Stimulated activated naive CD4-positive, alpha-beta T cell treated with Interleukin-2 at 50 U/mL for 16 hours (primary cell): Measurements from ENCODE around the gene HYLS1.
"Not testable (repeated sequence)": the region's sequence is repeated elsewhere in the genome, so short reads cannot be mapped to it uniquely, and the experiment has no call there.

Experiments
- DNase-seq: peaks from one replicate; lab custom pipeline; 2025; lab: John Stamatoyannopoulos, UW

The HYLS1 gene, protein sequence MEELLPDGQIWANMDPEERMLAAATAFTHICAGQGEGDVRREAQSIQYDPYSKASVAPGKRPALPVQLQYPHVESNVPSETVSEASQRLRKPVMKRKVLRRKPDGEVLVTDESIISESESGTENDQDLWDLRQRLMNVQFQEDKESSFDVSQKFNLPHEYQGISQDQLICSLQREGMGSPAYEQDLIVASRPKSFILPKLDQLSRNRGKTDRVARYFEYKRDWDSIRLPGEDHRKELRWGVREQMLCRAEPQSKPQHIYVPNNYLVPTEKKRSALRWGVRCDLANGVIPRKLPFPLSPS

DNA sequence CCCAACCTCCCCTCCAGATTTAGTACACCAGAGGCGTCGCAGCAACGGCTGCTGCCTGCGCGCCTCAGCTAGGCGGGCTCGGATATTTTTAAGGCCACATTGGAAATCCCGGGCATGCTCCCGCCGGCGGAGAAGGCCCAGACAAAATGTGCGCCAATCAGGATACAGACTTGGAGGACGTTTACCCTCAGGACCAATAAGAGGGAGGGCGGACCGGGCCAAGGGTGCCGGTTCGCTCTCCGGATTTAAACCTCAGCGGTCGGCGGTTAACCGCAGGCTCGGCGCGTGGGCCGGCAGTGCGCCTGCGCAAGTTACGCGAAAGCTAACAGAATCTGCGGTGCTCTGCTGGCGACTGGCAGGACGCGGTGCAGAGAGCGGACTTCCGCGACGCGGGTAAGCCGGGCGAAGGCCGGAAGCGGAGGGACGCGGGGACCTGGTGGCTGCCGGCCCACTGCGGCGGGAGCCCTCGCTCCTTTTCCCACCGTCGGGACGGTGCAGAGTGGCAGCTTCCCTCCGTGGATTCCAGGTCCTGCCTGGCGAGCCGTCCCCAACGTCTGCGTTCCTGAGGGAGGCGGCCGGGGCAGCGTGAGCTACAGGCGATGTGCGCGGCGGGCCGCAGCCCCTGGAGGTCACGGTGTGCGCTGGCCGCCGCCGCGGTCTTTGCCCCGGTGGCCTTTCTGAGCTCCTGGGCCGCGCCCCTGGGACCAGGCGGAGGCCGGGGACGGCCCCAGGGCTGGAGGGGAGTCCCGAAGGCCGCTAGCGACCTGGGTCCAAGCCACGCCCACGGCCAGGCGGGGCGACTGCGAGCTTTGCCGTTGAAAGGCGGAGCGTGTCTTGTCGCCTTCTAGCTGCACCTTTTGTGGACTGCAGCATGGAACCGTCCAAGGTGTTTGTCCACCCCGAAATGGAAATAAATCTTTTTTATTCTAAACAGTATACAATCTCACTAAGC lies at the start of gene HYLS1:
TSS of gene HYLS1 (plus strand) at position 296 of the 952 bp plus-strand sequence. CDS start 11,701 bp downstream, outside the sequence.
- DNase-seq, result peak; percentile 94

DNA sequence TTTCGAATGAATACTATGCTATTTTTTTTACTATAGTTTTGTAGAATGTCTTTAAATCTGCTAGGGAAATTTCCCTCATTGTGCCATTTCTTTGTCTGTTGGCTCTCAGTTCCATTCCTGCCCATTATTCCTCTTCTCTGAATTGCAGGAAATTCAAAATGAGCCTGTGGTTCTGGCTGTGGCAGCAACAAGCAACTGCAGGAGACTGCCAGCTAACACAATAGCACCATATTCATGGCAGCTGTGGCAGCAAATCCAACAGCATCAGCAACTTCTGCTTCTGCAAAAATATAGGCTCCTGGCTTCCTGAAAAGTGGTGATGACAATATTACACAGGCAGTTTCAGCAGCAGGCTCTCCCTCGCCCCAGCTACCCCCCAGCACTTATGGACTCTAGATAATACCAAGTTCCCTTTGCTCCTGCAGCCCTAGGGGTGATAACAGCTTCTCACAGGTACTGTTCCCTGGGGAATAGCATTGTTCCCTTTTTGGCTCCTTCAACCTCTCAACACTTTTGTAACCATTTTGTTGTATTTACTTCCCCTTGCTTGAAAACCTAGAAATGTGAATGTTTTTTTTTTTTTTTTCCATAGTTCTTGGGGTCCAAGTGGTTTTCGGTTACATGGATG lies 45.0 kb upstream of the HYLS1 start:
- DNase-seq, result no peak

DNA sequence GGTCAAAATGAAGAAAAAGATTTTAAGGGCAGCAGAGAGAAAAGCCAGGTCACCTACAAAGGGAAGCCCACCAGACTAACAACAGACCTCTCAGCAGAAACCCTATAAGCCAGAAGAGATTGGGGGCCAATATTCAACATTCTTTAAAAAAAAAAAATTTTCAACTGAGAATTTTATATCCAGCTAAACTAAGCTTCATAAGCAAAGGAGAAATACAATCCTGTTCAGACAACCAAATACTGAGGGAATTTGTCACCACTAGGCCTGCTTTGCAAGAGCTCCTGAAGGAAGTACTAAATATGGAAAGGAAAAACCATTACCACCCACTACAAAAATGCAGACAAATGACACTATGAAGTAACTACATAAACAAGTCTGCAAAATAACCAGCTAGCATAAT lies 41.3 kb upstream of the HYLS1 start:
- no peak for DNase-seq

DNA sequence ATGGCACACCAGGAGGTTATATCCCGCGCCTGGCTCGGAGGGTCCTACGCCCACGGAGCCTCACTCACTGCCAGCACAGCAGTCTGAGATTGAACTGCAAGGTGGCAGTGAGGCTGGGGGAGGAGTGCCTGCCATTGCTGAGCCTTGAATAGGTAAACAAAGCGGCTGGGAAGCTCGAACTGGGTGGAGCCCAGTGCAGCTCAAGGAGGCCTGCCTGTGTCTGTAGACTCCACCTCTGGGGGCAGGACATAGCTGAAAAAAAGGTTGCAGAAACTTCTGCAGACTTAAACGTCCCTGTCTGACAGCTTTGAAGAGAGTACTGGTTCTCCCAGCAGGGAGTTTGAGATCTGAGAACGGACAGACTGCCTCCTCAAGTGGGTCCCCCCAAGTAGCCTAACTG lies 29.8 kb upstream of the HYLS1 start:
- not testable (repeated sequence) for DNase-seq

DNA sequence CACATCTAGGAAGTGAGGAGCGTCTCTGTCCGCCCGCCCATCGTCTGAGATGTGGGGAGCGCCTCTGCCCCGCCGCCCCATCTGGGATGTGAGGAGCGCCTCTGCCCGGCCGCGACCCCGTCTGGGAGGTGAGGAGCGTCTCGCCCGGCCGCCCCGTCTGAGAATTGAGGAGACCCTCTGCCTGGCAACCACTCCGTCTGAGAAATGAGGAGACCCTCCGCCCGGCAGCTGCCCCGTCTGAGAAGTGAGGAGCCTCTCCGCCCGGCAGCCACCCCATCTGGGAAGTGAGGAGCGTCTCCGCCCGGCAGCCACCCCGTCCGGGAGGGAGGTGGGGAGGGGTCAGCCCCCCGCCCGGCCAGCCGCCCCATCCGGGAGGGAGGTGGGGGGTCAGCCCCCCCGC lies 24.7 kb upstream of the HYLS1 start:
- DNase-seq, result not testable (repeated sequence)

DNA sequence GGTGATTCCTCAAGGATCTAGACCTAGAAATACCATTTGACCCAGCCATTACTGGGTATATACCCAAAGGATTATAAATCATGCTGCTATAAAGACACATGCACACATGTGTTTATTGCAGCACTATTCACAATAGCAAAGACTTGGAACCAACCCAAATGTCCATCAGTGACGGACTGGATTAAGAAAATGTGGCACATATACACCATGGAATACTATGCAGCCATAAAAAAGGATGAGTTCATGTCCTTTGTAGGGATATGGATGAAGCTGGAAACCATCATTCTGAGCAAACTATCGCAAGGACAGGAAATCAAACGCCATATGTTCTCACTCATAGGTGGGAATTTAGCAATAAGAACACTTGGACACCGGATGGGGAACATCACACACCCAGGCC lies 22.1 kb upstream of the HYLS1 start:
- not testable (repeated sequence) for DNase-seq

GRCh38 chr11:125869521-125869920 lies 17.9 kb upstream of the HYLS1 start:
- no peak for DNase-seq

- DNase-seq, result no peak
Measured at GRCh38 chr11:125871391-125872137, 15.9 kb upstream of the HYLS1 start.

- DNase-seq, result no peak
Measured at GRCh38 chr11:125872138-125872491, 15.4 kb upstream of the HYLS1 start.

DNA sequence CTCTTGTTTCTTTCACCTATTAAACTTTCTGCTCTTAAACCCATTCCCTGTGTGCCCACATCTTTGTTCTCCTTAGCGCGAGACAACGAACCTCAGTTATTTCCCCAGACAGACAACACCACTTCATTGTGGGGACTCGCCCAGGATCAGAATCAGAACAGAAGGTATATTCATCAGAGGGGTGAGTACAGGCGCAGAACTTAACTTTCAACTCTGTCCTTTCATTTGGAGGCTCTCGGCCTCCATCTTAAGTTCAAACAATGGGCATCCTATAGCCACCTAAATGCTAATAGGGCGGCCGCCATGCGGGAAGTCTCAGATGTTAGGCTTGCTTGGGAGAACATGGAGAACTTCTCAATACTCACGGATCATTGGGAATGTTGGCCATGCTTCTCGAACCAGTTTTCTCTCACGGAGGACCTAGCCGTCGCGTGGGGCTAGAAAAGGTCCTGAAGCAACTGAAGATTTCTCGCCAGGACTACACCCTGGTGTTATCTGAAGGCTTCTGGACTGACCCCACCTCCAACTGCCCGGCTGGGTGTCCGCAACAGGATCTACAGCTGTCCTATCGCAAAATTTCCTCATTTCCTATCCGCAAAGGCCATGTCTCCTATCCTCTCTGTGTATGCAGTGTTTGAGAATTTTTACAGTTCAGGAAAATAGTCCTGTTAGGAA lies 13.4 kb upstream of the HYLS1 start:
- no peak for DNase-seq

DNA sequence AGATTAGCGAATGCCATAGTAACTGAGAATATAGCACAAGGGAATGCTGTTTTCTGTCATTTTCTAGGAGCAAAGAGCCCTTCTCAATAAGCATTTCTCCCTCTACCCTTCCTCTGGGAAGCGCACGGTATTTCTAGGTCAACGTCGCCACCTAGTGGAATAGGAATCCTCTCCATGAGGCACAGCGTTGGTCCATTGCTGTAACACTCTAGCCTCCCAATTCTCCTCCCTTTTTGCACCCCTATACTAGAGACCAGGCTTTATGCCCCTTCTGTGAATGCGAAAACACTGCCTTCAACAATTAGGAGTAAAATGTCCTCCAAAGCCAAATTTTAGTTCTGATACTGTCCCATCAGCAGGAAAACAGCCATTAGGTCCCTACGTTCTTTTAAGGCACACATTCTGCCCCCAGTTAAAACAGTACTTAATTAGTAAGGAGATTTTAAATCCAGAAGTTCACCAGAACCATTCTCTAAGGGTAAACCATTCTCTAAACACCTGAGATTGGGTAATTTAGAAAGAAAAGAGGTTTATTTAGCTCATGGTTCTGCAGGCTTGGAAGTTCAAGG lies 12.8 kb upstream of the HYLS1 start:
- DNase-seq, result peak; percentile 26

DNA sequence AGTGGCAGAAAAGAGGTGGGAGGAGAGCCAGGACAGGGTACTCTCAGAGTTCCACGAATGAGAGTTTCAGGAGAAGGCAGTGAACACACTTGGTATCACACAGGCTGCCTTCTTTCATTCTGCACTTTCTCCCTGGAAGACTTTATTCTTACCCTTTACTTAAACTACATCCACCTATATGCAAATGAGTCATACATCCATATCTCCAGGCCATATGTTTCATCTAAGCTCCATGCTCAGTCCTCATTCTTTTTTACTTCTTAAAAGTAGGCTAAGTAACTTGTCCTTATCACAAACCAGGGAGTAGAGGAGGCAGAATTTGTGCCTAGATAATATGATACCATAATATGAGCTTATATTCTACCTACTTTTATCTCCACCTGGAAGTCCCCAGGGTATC lies 6.2 kb upstream of the HYLS1 start:
- no peak for DNase-seq

GRCh38 chr11:125883375-125883774 lies 4.1 kb upstream of the HYLS1 start:
- no peak for DNase-seq

DNA sequence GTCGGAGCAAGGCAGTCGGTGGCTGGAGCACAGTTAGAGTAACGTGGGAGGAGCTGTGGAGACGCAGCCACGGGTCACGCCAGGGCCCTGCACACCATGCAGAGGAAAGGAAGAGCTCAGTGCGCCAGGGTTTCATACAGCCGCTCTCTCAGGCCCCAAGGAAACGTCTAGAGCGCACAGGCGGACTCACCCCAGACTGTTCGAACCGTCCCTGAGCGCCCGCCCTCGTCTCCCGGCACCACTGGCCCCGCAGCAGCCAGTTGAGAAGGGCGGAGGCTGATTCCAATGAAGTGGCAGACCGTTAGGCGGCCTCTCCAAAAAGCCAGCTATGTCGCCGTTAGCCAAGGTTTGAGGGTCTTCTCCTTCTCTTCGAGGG lies 483 bp upstream of the HYLS1 start:
- peak; percentile 61 for DNase-seq

DNA sequence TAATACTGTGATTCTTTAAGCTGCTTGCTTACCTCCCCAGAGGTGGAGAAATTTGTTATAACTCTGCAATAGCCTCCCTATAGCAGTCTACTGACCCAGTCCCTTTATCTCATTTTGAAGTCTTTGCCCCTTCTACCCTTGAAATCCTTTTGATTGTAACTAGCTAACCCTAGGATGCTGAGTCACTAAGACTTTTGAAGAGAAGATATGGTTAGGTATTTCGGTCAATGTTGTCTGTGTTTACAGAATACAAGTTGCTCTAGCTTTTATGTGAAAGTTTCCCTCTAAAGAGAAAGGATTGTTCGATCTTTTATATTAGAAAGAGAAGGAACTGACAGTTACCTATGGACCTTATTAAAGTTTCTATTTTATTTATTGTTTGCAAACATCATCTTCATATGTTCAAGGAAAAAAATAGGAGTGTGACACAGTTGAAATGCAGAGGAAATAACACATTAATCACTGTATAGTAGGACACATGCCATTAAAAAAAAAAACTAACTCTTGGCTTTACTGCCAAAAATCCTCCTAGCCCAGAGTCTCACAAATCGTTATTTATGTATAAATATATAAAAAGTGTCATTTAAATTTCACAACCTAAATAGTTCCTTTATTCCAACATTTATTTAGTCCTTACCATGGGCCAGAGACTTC lies 3.1 kb downstream of the HYLS1 start:
- DNase-seq, result no peak

- no peak for DNase-seq
Measured at GRCh38 chr11:125892071-125892470, 4.6 kb downstream of the HYLS1 start.

DNA sequence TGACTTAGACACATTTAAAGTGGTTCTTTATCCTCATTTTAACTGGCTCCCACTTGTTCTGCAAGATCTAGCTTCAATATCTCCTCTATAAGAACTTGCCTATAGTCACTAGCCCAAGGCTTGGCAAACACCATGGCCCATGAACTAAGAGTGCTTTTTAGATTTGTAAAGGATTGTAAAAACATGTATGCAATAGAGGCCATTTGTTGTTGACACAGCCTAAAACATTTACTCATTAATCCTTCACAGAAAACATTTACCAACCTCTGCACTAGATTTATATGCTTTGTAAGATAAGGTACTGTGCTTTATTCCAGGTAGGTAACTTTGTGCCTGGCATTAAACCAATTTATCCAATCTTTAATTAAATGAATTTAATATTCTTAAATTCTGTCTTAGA lies 5.5 kb downstream of the HYLS1 start:
- no peak for DNase-seq

DNA sequence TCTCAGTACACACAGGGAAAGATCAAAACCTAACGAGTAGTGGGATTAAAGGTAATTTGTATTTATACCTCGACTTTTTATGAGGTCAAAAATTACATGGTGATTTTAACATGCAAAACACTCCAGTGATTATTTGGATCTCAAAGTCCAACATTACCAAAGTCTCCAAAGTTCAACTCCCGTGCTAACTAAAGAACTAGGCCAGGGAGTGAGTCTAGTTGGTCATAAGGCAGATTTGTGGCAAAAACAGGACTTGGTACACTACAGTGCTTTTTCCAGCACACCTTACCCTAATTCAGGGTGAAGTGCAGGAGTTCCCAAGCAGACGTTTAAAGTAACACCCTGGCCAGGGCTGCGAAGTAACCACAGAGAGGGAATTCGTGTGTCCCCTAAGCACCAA lies 14.4 kb downstream of the HYLS1 start:
- DNase-seq, result no peak

DNA sequence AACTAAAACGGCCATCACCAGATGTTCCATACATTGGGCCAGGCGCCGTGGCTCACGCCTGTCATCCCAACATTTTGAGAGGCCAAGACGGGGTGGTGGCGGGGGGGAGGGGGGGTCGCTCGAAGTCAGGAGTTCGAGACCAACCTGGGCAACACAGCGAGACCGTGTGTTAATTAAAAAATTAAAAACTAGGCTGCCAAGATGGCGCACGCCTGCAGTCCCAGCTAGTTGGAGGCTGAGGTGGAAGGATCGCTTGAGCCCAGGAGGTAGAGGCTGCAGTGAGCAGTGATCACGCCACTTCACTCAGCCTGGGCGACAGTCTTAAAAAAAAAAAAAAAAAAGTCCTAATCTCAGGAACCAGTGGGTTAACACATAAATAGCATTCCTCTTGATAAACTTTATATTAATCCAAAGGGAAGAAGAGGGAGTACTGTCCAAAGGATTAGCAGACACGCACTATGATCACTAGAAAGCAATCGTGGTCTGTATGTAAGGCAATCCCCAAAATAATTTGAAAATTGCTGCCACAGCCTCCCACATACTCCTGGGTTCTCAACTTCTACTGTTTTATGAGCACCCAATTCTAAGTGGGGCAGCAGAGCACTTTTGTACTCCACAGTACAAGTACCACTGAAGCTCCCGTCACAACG lies 14.9 kb downstream of the HYLS1 start:
- no peak for DNase-seq
